ENCODE data around the gene SH3BP1. TPM values are rescaled to one million over a fixed set of nuclear protein-coding genes. Genes with fewer than 3 reads are reported as not detected.

SH3BP1 gene
- total RNA-seq, 4 donors from 2014 or later = 7.4 to 26.2 (median 14.2) TPM

- Histone ChIP-seq H3K27ac (peak overlapping the region; percentile 6 to 43), H3K4me1 (peaks cover 3 to 16% of the 10 kb centered on the region in 2 donors), H3K9me3 (no peaks in the 10 kb centered on the region), H3K36me3 (no peaks in the 10 kb centered on the region), H3K4me3 (no peak overlapping the region), H3K27me3 (no peaks in the 10 kb centered on the region)
- intact Hi-C loops (cut with DNase I; ENCODE audit: low total_unique reads) = loop anchor here (5.0 kb wide), 1 partner anchor 39 kb away; no protein-coding TSS in a partner anchor
- TF ChIP-seq CTCF (IDR thresholded peaks at IDR 0.05) (peak; percentile 85 to 89 (median 88)), POLR2A (IDR thresholded peaks at IDR 0.05) (no peak)
- peak; percentile 76 to 77 for DNase-seq
These were observed 42.1 kb downstream of the SH3BP1 start for GRCh38 chr22:37681556-37682049.

- no peak for DNase-seq
- Histone ChIP-seq H3K36me3 (no peaks in the 10 kb centered on the region), H3K4me3 (no peak overlapping the region), H3K27me3 (no peaks in the 10 kb centered on the region), H3K9me3 (no peaks in the 10 kb centered on the region), H3K4me1 (peaks cover 0 to 12% of the 10 kb centered on the region in 2 donors), H3K27ac (no peak overlapping the region)
- intact Hi-C loops (cut with DNase I; ENCODE audit: low total_unique reads) = loop anchor here (5.0 kb wide), 1 partner anchor 43 kb away; no protein-coding TSS in a partner anchor
- TF ChIP-seq CTCF (IDR thresholded peaks at IDR 0.05) (no peak), POLR2A (IDR thresholded peaks at IDR 0.05) (no peak)
These were observed 45.5 kb downstream of the SH3BP1 start for GRCh38 chr22:37684803-37685615.

GRCh38 chr22:37686002-37686982, 46.8 kb downstream of the SH3BP1 start, which contains the start of gene NOL12:
Gene NOL12 (plus strand): TSS chr22:37686343. CDS start chr22:37686393, 50 bp downstream.
- TF ChIP-seq CTCF (IDR thresholded peaks at IDR 0.05) = peak in 3 of 4 experiments; percentile 3 to 15 (median 5)
- TF ChIP-seq POLR2A (IDR thresholded peaks at IDR 0.05) = peak; percentile 15 to 48
- peak; percentile 81 to 86 for DNase-seq
- Histone ChIP-seq H3K36me3 (no peaks in the 10 kb centered on the region), H3K9me3 (no peaks in the 10 kb centered on the region), H3K27me3 (no peaks in the 10 kb centered on the region), H3K27ac (peak within 1 kb of the TSS; percentile 76 to 90), H3K4me1 (peaks cover 0 to 11% of the 10 kb centered on the region in 2 donors), H3K4me3 (peak within 1 kb of the TSS; percentile 68 to 80)
- intact Hi-C loops (cut with DNase I; ENCODE audit: low total_unique reads) = no loop called here

- DNase-seq = no peak
These were observed 50.9 kb downstream of the SH3BP1 start for GRCh38 chr22:37690407-37690806.

More at GRCh38 chr22:37690407-37690806, 50.9 kb downstream of the SH3BP1 start:
- H3K36me3 ChIP-seq = no peaks in the 10 kb centered on the region
- no peaks in the 10 kb centered on the region for H3K9me3 ChIP-seq
- H3K4me1 ChIP-seq = peaks cover 0 to 6% of the 10 kb centered on the region in 2 donors
- TF ChIP-seq CTCF (IDR thresholded peaks at IDR 0.05) (no peak), POLR2A (IDR thresholded peaks at IDR 0.05) (no peak)
- no peak overlapping the region for H3K4me3 ChIP-seq
- H3K27ac ChIP-seq = no peak overlapping the region
- no peaks in the 10 kb centered on the region for H3K27me3 ChIP-seq
- intact Hi-C loops (cut with DNase I; ENCODE audit: low total_unique reads) = no loop called here

Measured in uterus (tissue), 4 donors.